ENCODE data around the gene SCYL2. TPM values are rescaled to one million over a fixed set of nuclear protein-coding genes. Genes with fewer than 3 reads are reported as not detected.
"Not testable (repeated sequence)": the region's sequence is repeated elsewhere in the genome, so short reads cannot be mapped to it uniquely, and the experiment has no call there.

The SCYL2 gene
- polyA plus RNA-seq, 1 donor (not counting 4 experiments of a cell fraction or from before 2014, with no cell fraction given), result 31.5 TPM

DNA sequence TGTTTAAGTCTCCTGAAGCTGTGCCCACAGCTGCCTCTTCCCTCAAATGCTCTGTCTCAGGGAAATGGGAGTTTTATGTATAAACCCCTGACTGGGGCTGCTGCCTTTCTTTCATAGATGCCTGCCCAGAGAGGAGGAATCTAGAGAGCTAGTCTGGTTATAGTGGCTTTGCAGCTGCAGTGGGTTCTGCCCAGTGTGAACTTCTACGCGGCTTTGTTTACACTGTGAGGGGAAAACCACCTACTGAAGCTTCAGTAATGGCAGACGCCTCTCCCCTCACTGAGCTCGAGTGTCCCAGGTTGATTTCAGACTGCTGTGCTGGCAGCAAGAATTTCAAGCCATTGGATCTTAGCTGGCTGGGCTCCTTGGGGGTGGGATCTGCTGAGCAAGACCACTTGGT lies 36.9 kb downstream of the SCYL2 start:
- H3K9me3 ChIP-seq (ENCODE audit: control insufficient read depth, low read depth, low read length), result no peaks in the 10 kb centered on the region
- H3K4me3 ChIP-seq (ENCODE audit: control insufficient read depth in 2 of 3, extremely low read depth in 1 of 3, insufficient read depth in 2 of 3, low read depth in 1 of 3, low read length in 3 of 3), result no peak overlapping the region
- H3K9me1 ChIP-seq (ENCODE audit: control insufficient read depth, extremely low read depth, insufficient read depth, low read length), result no peaks in the 10 kb centered on the region
- no peaks in the 10 kb centered on the region for H4K20me1 ChIP-seq (ENCODE audit: control insufficient read depth, extremely low read depth, insufficient read depth, low read length)
- no peak for TF ChIP-seq EZH2 (IDR thresholded peaks at IDR 0.05; ENCODE audit: low read length)
- TF ChIP-seq, protein P1, sequence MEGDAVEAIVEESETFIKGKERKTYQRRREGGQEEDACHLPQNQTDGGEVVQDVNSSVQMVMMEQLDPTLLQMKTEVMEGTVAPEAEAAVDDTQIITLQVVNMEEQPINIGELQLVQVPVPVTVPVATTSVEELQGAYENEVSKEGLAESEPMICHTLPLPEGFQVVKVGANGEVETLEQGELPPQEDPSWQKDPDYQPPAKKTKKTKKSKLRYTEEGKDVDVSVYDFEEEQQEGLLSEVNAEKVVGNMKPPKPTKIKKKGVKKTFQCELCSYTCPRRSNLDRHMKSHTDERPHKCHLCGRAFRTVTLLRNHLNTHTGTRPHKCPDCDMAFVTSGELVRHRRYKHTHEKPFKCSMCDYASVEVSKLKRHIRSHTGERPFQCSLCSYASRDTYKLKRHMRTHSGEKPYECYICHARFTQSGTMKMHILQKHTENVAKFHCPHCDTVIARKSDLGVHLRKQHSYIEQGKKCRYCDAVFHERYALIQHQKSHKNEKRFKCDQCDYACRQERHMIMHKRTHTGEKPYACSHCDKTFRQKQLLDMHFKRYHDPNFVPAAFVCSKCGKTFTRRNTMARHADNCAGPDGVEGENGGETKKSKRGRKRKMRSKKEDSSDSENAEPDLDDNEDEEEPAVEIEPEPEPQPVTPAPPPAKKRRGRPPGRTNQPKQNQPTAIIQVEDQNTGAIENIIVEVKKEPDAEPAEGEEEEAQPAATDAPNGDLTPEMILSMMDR (optimal IDR thresholded peaks at IDR 0.05 in 1 of 3, IDR thresholded peaks at IDR 0.05 in 1 of 3, conservative IDR thresholded peaks at IDR 0.05 in 1 of 3; ENCODE audit: extremely low read depth in 1 of 3, insufficient read depth in 2 of 3, low read length in 3 of 3), result no peak
- DNase-seq (ENCODE audit: low read depth, low spot score) (no peak), FAIRE-seq (no peak)
- no peak overlapping the region for H3K9ac ChIP-seq (ENCODE audit: control insufficient read depth, extremely low read depth, insufficient read depth, low read length)
- H3K27me3 ChIP-seq (ENCODE audit: control insufficient read depth, extremely low read depth, insufficient read depth, low read length), result no peaks in the 10 kb centered on the region
- H2AFZ ChIP-seq (ENCODE audit: control insufficient read depth, low read length), result no peak overlapping the region
- H3K4me1 ChIP-seq (ENCODE audit: control insufficient read depth, extremely low read depth, insufficient read depth, low read length), result no peaks in the 10 kb centered on the region
- dilution Hi-C loops (cut with MboI; ENCODE audit: extremely low pct_ligation_motif_present, low sequenced_read_pairs), result no loop called here
- peaks cover 4% of the 10 kb centered on the region for H3K79me2 ChIP-seq (ENCODE audit: control insufficient read depth, insufficient read depth, low read length)
- peaks cover 0 to 6% of the 10 kb centered on the region in 2 experiments for H3K36me3 ChIP-seq (ENCODE audit: control insufficient read depth in 2 of 2, extremely low read depth in 1 of 2, insufficient read depth in 2 of 2, low read length in 2 of 2)
- no peak overlapping the region for H3K27ac ChIP-seq (ENCODE audit: control insufficient read depth, insufficient read depth, low read length)
- H3K4me2 ChIP-seq (ENCODE audit: control insufficient read depth, extremely low read depth, insufficient read depth, low read depth, low read length), result no peak overlapping the region

- H3K9me1 ChIP-seq (ENCODE audit: control insufficient read depth, extremely low read depth, insufficient read depth, low read length); H3K4me1 ChIP-seq (ENCODE audit: control insufficient read depth, extremely low read depth, insufficient read depth, low read length); H3K4me2 ChIP-seq (ENCODE audit: control insufficient read depth, extremely low read depth, insufficient read depth, low read depth, low read length); H3K79me2 ChIP-seq (ENCODE audit: control insufficient read depth, insufficient read depth, low read length); H3K27ac ChIP-seq (ENCODE audit: control insufficient read depth, insufficient read depth, low read length); DNase-seq (ENCODE audit: low read depth, low spot score); H4K20me1 ChIP-seq (ENCODE audit: control insufficient read depth, extremely low read depth, insufficient read depth, low read length); H3K9ac ChIP-seq (ENCODE audit: control insufficient read depth, extremely low read depth, insufficient read depth, low read length); FAIRE-seq; H3K4me3 ChIP-seq (ENCODE audit: control insufficient read depth in 2 of 3, extremely low read depth in 1 of 3, insufficient read depth in 2 of 3, low read depth in 1 of 3, low read length in 3 of 3); H3K36me3 ChIP-seq (ENCODE audit: control insufficient read depth in 2 of 2, extremely low read depth in 1 of 2, insufficient read depth in 2 of 2, low read length in 2 of 2); H3K27me3 ChIP-seq (ENCODE audit: control insufficient read depth, extremely low read depth, insufficient read depth, low read length); dilution Hi-C loops (cut with MboI; ENCODE audit: extremely low pct_ligation_motif_present, low sequenced_read_pairs); H2AFZ ChIP-seq (ENCODE audit: control insufficient read depth, low read length); H3K9me3 ChIP-seq (ENCODE audit: control insufficient read depth, low read depth, low read length): not testable (repeated sequence)
Observed at GRCh38 chr12:100304334-100304733, 37.4 kb downstream of the SCYL2 start.

DNA sequence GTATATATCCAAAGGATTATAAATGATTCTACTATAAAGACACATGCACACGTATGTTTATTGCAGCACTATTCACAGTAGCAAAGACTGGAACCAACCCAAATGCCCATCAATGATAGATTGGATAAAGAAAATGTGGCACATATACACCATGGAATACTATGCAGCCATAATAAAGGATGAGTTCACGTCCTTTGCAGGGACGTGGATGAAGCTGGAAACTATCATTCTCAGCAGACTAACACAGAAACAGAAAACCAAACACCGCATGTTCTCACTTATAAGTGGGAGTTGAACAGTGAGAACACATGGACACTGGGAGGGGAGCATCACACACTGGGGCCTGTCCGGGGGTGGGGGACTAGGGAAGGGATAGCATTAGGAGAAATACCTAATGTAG lies 41.2 kb downstream of the SCYL2 start:
- H3K36me3 ChIP-seq (ENCODE audit: control insufficient read depth in 2 of 2, extremely low read depth in 1 of 2, insufficient read depth in 2 of 2, low read length in 2 of 2); FAIRE-seq; H3K79me2 ChIP-seq (ENCODE audit: control insufficient read depth, insufficient read depth, low read length); H3K4me3 ChIP-seq (ENCODE audit: control insufficient read depth in 2 of 3, extremely low read depth in 1 of 3, insufficient read depth in 2 of 3, low read depth in 1 of 3, low read length in 3 of 3); H3K4me1 ChIP-seq (ENCODE audit: control insufficient read depth, extremely low read depth, insufficient read depth, low read length); H3K9me3 ChIP-seq (ENCODE audit: control insufficient read depth, low read depth, low read length); H3K27ac ChIP-seq (ENCODE audit: control insufficient read depth, insufficient read depth, low read length); dilution Hi-C loops (cut with MboI; ENCODE audit: extremely low pct_ligation_motif_present, low sequenced_read_pairs); H3K9me1 ChIP-seq (ENCODE audit: control insufficient read depth, extremely low read depth, insufficient read depth, low read length); DNase-seq (ENCODE audit: low read depth, low spot score); H2AFZ ChIP-seq (ENCODE audit: control insufficient read depth, low read length); H3K27me3 ChIP-seq (ENCODE audit: control insufficient read depth, extremely low read depth, insufficient read depth, low read length); H3K9ac ChIP-seq (ENCODE audit: control insufficient read depth, extremely low read depth, insufficient read depth, low read length); H4K20me1 ChIP-seq (ENCODE audit: control insufficient read depth, extremely low read depth, insufficient read depth, low read length); H3K4me2 ChIP-seq (ENCODE audit: control insufficient read depth, extremely low read depth, insufficient read depth, low read depth, low read length): not testable (repeated sequence)
